Glutamatergic neuron (in vitro differentiated cells): ENCODE results near the gene OXNAD1. TPM values are rescaled to one million over a fixed set of nuclear protein-coding genes. Genes with fewer than 3 reads are reported as not detected.

ENCODE experiments used
- DNase-seq: peaks from one replicate; pipeline ENCODE4 v3.0.0; 2022
- H3K27ac Mint-ChIP-seq: one replicate; pipeline ENCODE4 v1.8.0; 2020; ENCODE audit warnings: mild to moderate bottlenecking, mixed read lengths, inconsistent platforms; ENCODE audit not compliant: unreplicated experiment
- H3K27me3 Mint-ChIP-seq: one replicate; pipeline ENCODE4 v1.8.0; 2020; ENCODE audit warnings: mild to moderate bottlenecking, moderate library complexity, mixed read lengths, inconsistent platforms; ENCODE audit not compliant: unreplicated experiment
- H3K36me3 Mint-ChIP-seq: one replicate; pipeline ENCODE4 v1.8.0; 2020; ENCODE audit warnings: mild to moderate bottlenecking, mixed read lengths, inconsistent platforms; ENCODE audit not compliant: unreplicated experiment
- H3K4me1 Mint-ChIP-seq: one replicate; pipeline ENCODE4 v1.8.0; 2020; ENCODE audit warnings: mild to moderate bottlenecking, low read depth, mixed read lengths, inconsistent platforms; ENCODE audit not compliant: unreplicated experiment
- H3K4me3 Mint-ChIP-seq: one replicate; pipeline ENCODE4 v1.8.0; 2020; ENCODE audit warnings: mild to moderate bottlenecking, mixed read lengths, inconsistent platforms; ENCODE audit not compliant: unreplicated experiment
- H3K9me3 Mint-ChIP-seq: one replicate; pipeline ENCODE4 v1.8.0; 2020; ENCODE audit warnings: mild to moderate bottlenecking, moderate library complexity, mixed read lengths, inconsistent platforms; ENCODE audit not compliant: unreplicated experiment
- CTCF ChIP-seq: fragments of 200-600 bp; sonication (generic); IDR thresholded peaks from one replicate; pipeline ENCODE4 v1.5.0; 2021; ENCODE audit not compliant: partially characterized antibody, unreplicated experiment
- total RNA-seq: library from RNA; stranded (reverse); fragmentation: NEBNext Ultra II Directional; extraction: Animal tissue kit (Norgen Biotek cat#: 25700); gene quantifications from one replicate; pipeline ENCODE4 v1.2.1, GENCODE V29; 2021; ENCODE audit not compliant: unreplicated experiment

The OXNAD1 gene
- total RNA-seq, 1 donor from 2014 or later: 14.6 TPM

- no peak for DNase-seq
- Mint-ChIP-seq H3K27ac (no peak overlapping the region), H3K27me3 (peaks cover 2% of the 10 kb centered on the region), H3K4me1 (no peaks in the 10 kb centered on the region), H3K9me3 (no peaks in the 10 kb centered on the region), H3K36me3 (peaks cover 4% of the 10 kb centered on the region), H3K4me3 (no peak overlapping the region)
- TF ChIP-seq CTCF: no peak
Measured at GRCh38 chr3:16311960-16312451, 47.0 kb downstream of the OXNAD1 start.

- Mint-ChIP-seq H3K36me3 (peaks cover 4% of the 10 kb centered on the region), H3K9me3 (no peaks in the 10 kb centered on the region), H3K27ac (no peak overlapping the region), H3K4me1 (no peaks in the 10 kb centered on the region), H3K4me3 (no peak overlapping the region), H3K27me3 (peaks cover 2% of the 10 kb centered on the region)
- DNase-seq: no peak
- TF ChIP-seq CTCF: no peak
Measured at GRCh38 chr3:16313886-16314645, 49.1 kb downstream of the OXNAD1 start.

GRCh38 chr3:16315623-16316022 is 50.6 kb downstream of the OXNAD1 start:
- Mint-ChIP-seq H3K4me1 (peaks cover 4% of the 10 kb centered on the region), H3K9me3 (no peaks in the 10 kb centered on the region), H3K36me3 (peaks cover 4% of the 10 kb centered on the region), H3K4me3 (no peak overlapping the region), H3K27ac (no peak overlapping the region), H3K27me3 (peaks cover 6% of the 10 kb centered on the region)
- no peak for TF ChIP-seq CTCF
- no peak for DNase-seq

- TF ChIP-seq CTCF: no peak
- H3K9me3 Mint-ChIP-seq: peaks cover 1% of the 10 kb centered on the region
- no peak overlapping the region for H3K27ac Mint-ChIP-seq
- peaks cover 3% of the 10 kb centered on the region for H3K36me3 Mint-ChIP-seq
- H3K4me1 Mint-ChIP-seq: peaks cover 4% of the 10 kb centered on the region
- peaks cover 6% of the 10 kb centered on the region for H3K27me3 Mint-ChIP-seq
- DNase-seq: no peak
- H3K4me3 Mint-ChIP-seq: no peak overlapping the region
Measured at GRCh38 chr3:16316396-16316795, 51.4 kb downstream of the OXNAD1 start.

- peaks cover 5% of the 10 kb centered on the region for H3K4me1 Mint-ChIP-seq
- no peak overlapping the region for H3K4me3 Mint-ChIP-seq
- no peaks in the 10 kb centered on the region for H3K36me3 Mint-ChIP-seq
- TF ChIP-seq CTCF: no peak
- H3K27ac Mint-ChIP-seq: no peak overlapping the region
- H3K27me3 Mint-ChIP-seq: peaks cover 4% of the 10 kb centered on the region
- peaks cover 1% of the 10 kb centered on the region for H3K9me3 Mint-ChIP-seq
- DNase-seq: no peak
Measured at GRCh38 chr3:16316847-16317560, 52.0 kb downstream of the OXNAD1 start.
